Stimulated activated effector memory CD8-positive, alpha-beta T cell treated with anti-CD3 and anti-CD28 coated beads, Interleukin-12 subunit alpha, Interleukin-12 subunit beta, amount 100 ng/mL, for 72 hours (primary cell): ENCODE results near the gene GRIA4.

Source experiments
- ATAC-seq: fragments of 150-1000 bp; cut with Tn5 transposase; 2 replicates; pipeline ENCODE4 v1.10.0; 2021
- DNase-seq, 2 donors: peaks; one replicate each; pipeline ENCODE4 v3.0.0; 2021 to 2022; ENCODE audit warnings: low spot score in 2 of 2
- H3K27ac Mint-ChIP-seq: one replicate; pipeline ENCODE4 v1.8.0; 2022; ENCODE audit warnings: mild to moderate bottlenecking, mixed read lengths
- H3K36me3 Mint-ChIP-seq: one replicate; pipeline ENCODE4 v1.8.0; 2022; ENCODE audit warnings: mild to moderate bottlenecking, mixed read lengths
- H3K4me1 Mint-ChIP-seq: one replicate; pipeline ENCODE4 v1.8.0; 2022; ENCODE audit warnings: mixed read lengths
- H3K4me3 Mint-ChIP-seq: one replicate; pipeline ENCODE4 v1.8.0; 2022; ENCODE audit warnings: mild to moderate bottlenecking, mixed read lengths
- H3K9me3 Mint-ChIP-seq: one replicate; pipeline ENCODE4 v1.8.0; 2022; ENCODE audit warnings: mixed read lengths

Gene GRIA4

DNA sequence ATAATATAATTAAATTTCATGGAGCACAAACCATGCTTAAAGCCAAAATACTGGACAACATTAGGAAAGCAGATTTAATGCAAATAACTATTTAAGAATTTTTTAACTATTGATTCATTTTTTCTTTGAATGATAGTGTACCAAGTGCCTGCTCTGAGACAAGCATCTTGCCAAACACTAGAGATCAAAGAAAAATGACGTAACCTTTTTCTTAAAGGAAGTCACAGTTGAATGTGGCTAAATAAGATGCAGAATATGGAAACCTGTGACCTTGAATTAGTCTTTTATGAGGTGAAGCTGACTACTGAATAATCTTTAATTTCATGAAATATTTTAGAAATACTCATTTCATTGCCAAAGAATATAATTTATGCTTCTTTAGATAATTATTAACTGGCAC is 308.2 kb downstream of the GRIA4 start:
- Mint-ChIP-seq H3K27ac (no peak overlapping the region), H3K4me1 (no peaks in the 10 kb centered on the region), H3K4me3 (no peak overlapping the region), H3K9me3 (no peaks in the 10 kb centered on the region), H3K36me3 (no peaks in the 10 kb centered on the region)
- no peak for DNase-seq
- no peak for ATAC-seq

DNA sequence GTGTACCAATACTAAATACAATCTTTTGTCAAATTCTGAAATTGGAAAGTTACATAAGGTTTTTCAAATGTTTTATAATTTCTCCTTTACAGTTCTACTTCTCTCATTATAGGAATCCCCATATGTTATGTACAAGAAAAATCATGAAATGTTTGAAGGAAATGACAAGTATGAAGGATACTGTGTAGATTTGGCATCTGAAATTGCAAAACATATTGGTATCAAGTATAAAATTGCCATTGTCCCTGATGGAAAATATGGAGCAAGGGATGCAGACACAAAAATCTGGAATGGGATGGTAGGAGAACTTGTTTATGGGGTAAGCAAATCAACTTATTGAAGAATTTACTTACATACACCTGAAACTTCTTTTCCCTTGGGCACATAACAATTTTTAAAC is 308.7 kb downstream of the GRIA4 start:
- Mint-ChIP-seq H3K9me3 (no peaks in the 10 kb centered on the region), H3K4me1 (no peaks in the 10 kb centered on the region), H3K27ac (no peak overlapping the region), H3K36me3 (no peaks in the 10 kb centered on the region), H3K4me3 (no peak overlapping the region)
- ATAC-seq, result no peak
- DNase-seq, result no peak

DNA sequence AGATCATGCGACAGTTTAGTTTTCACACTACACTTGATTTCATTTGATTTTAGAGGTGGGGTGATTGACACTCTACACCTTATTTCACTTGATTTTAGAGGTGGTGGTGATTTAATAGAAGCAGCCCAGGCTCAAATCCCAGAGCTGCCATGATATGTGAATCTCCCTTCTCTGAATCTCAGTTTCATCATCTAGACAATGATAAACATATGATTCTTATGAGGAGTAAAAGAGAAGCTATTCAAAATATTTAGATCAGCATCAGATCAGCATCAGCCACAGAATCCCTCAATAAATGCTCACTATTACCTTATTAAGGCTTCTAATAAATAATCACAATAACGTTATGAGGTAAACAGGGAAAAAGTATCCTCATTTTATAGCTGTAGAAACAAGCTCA is 313.4 kb downstream of the GRIA4 start:
- Mint-ChIP-seq H3K4me1 (no peaks in the 10 kb centered on the region), H3K4me3 (no peak overlapping the region), H3K27ac (no peak overlapping the region), H3K36me3 (no peaks in the 10 kb centered on the region), H3K9me3 (no peaks in the 10 kb centered on the region)
- DNase-seq, result no peak
- ATAC-seq, result no peak

DNA sequence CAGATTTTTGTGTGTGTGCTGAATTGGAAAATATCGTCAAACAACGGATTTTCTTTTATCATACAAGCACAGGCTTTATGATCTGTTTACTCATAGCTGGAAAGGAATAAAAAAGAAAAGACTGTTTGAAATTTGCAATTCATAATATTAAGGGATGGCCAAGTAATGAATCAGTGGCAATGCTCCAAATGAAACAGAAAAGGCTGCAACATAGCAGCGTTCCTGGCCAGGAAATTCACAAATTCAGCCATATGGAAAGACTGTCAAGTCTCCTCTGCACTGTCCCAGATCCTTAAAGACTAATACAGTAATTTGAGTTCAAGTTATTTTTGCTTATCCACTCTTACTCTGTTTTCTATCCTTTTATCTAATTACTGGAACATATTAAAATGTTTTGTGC is 313.9 kb downstream of the GRIA4 start:
- H3K36me3 Mint-ChIP-seq, result no peaks in the 10 kb centered on the region
- H3K4me3 Mint-ChIP-seq, result no peak overlapping the region
- H3K27ac Mint-ChIP-seq, result no peak overlapping the region
- DNase-seq (no peak), ATAC-seq (no peak)
- H3K4me1 Mint-ChIP-seq, result no peaks in the 10 kb centered on the region
- no peaks in the 10 kb centered on the region for H3K9me3 Mint-ChIP-seq

DNA sequence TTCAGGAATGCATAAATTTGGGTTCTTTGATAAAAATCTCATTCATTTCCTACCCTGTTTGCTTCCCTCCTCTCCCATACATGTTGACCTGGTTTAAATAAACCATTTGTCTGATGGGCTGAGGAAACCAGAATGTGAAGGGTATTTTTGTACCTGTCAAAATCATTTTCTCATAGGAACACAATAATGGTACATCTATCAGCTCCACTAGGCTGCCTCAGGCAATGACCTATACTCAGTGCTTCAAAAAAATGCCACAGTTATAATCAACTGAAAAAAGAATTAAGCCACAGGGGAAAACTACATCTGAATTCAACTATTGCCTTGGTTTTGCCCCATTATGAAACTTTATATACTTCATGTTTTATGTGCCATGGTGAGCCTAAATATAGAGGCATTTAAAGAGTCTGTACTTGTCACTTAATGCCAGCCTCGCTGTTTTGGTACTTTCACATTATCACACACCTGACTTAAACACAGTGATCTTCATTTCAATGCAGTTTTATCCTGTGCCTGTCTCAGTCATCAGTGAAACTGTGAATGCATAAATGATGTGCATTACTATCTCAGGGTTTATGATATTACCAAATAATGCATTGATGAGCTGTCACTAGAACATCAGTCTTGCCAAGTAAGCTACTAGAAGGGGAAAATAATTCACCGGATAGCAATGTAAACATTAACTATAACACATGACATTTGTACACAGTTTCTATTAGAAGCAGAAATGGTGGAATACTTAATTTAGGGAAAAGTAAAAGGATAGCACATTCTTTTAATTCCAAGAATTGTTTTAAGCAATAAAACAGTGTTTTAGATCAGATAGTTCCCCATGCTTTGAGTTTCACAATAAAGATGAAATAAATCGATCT is 319.4 kb downstream of the GRIA4 start:
- ATAC-seq, result no peak
- no peaks in the 10 kb centered on the region for H3K36me3 Mint-ChIP-seq
- no peak overlapping the region for H3K27ac Mint-ChIP-seq
- no peak overlapping the region for H3K4me3 Mint-ChIP-seq
- H3K4me1 Mint-ChIP-seq, result no peaks in the 10 kb centered on the region
- DNase-seq, result no peak
- H3K9me3 Mint-ChIP-seq, result no peaks in the 10 kb centered on the region

DNA sequence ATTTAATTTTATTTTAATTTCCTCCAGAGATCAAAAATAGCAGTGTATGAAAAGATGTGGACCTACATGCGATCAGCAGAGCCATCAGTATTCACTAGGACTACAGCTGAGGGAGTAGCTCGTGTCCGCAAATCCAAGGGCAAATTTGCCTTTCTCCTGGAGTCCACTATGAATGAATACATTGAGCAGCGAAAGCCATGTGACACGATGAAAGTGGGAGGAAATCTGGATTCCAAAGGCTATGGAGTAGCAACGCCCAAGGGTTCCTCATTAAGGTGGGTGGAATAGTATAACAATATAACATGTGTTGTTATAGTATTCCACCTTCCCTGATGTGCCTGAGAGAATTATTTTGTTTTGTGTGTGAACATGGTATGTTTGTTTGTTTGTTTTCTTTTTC is 323.8 kb downstream of the GRIA4 start:
- no peak overlapping the region for H3K4me3 Mint-ChIP-seq
- no peaks in the 10 kb centered on the region for H3K4me1 Mint-ChIP-seq
- H3K36me3 Mint-ChIP-seq, result no peaks in the 10 kb centered on the region
- DNase-seq (no peak), ATAC-seq (no peak)
- no peaks in the 10 kb centered on the region for H3K9me3 Mint-ChIP-seq
- no peak overlapping the region for H3K27ac Mint-ChIP-seq

DNA sequence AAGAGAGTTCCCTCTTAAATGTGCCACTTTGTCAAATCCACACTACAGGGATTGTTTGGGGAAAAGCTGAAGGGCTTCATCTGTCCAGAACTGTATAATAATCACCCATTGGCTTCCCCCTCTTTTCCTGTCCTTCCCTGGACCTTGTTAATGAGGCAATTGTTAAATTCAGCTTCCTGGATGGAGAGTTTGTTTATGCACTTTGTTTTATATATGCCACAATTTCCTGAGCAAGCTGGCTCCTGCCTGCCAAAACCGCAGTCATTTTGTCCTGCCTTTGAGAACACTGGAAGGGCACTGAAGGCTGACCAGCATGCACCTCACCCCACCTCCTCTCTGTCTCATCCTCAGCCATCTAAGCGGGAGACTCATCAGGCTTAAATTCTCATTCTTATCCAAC is 325.9 kb downstream of the GRIA4 start:
- H3K4me3 Mint-ChIP-seq, result no peak overlapping the region
- H3K27ac Mint-ChIP-seq, result no peak overlapping the region
- H3K4me1 Mint-ChIP-seq, result no peaks in the 10 kb centered on the region
- no peak for DNase-seq
- H3K36me3 Mint-ChIP-seq, result no peaks in the 10 kb centered on the region
- no peak for ATAC-seq
- no peaks in the 10 kb centered on the region for H3K9me3 Mint-ChIP-seq

DNA sequence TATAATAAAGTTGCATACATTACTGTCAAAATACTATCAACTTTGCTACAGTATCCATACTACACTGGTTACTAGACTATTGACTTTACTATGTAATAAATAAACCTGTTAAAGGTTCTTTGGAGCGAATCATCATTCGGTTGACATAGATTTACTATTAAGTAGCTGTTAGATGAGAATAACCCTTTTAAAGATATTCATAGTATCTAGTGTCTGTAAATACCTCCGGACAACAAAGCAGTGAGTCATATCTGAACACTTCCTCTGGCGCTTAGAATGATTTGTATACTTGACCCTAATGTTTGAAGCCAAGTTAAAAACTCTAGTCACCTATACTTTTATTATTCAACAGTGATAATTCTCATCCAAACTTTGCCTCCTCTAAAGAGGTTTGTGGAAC is 327.5 kb downstream of the GRIA4 start:
- ATAC-seq, result no peak
- Mint-ChIP-seq H3K4me1 (no peaks in the 10 kb centered on the region), H3K27ac (no peak overlapping the region), H3K4me3 (no peak overlapping the region), H3K9me3 (no peaks in the 10 kb centered on the region), H3K36me3 (no peaks in the 10 kb centered on the region)
- DNase-seq, result no peak

DNA sequence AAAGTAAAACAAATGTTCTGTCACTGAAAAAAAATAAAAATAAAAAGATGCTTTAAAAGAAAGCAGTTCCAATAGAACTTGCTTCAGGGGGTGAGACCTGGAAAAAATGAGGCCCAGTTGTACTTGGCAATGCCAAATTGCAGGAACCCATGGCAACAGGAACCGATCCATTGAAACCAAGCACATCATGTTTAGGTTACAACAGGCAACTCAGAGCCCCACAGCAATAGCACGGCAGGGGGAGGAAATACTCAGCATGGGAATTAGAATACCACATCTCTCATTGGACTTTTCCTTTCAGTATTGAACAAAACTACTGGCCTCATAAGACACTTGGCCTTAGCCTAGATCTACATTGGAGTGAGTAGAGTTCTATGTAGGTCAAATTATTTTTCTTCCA is 327.9 kb downstream of the GRIA4 start:
- no peaks in the 10 kb centered on the region for H3K9me3 Mint-ChIP-seq
- no peaks in the 10 kb centered on the region for H3K36me3 Mint-ChIP-seq
- H3K4me1 Mint-ChIP-seq, result no peaks in the 10 kb centered on the region
- no peak for ATAC-seq
- H3K27ac Mint-ChIP-seq, result no peak overlapping the region
- no peak for DNase-seq
- H3K4me3 Mint-ChIP-seq, result no peak overlapping the region

DNA sequence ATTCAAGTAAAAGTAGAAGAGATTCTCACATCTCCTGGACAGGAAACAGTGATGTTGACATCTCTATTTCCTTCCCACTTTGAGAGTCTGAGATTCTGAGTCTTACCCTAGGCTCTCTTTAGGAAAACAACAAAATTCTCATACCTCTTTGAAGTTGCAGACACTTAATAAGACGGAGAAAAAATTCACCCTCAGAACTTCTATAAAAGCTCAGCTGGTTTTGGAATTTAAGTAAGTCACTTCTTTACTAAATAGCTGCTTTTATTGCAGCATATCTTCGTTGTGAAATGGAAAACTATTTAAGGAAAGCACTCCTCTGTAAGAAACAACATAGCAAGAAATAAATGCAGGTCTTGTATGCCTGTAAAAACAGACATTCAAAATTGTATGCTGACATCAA is 333.0 kb downstream of the GRIA4 start:
- no peak for ATAC-seq
- H3K4me1 Mint-ChIP-seq, result no peaks in the 10 kb centered on the region

DNA sequence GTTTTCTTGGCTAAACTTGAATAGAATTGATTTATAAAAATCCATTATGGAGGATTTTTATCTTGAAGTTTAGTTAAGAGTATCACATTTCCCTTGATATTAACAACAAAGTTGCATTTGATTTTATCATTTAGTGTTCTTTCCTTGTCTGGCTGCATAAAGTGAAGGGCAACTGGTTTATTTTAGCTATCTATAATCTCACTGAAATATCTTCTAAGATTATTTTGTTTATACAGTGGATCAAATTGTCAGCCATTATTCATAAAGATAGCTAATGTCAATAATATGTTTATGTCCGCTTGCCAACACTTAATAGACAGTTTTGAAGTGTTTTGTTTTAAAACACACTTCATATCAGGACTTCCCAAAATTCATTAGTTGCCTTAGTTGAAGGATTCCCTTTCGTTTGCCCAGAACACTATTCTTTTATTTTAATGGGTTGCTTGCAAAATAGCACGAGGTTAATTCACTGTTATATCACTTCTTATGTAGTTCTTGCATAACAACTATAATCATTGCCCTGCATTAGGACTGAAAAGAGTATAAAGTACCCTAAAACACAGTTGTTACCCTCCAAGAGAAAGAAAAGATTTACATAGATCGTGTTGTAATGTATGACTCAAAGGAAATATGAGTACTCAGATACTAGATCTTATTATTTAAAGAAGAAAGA is 339.2 kb downstream of the GRIA4 start:
- no peak for DNase-seq
- no peaks in the 10 kb centered on the region for H3K36me3 Mint-ChIP-seq
- no peak overlapping the region for H3K4me3 Mint-ChIP-seq
- H3K27ac Mint-ChIP-seq, result no peak overlapping the region
- no peaks in the 10 kb centered on the region for H3K4me1 Mint-ChIP-seq
- no peaks in the 10 kb centered on the region for H3K9me3 Mint-ChIP-seq
- ATAC-seq, result no peak

More for the DNA sequence above, 333.0 kb downstream of the GRIA4 start:
- Mint-ChIP-seq H3K4me3 (no peak overlapping the region), H3K9me3 (no peaks in the 10 kb centered on the region), H3K27ac (no peak overlapping the region), H3K36me3 (no peaks in the 10 kb centered on the region)
- no peak for DNase-seq

DNA sequence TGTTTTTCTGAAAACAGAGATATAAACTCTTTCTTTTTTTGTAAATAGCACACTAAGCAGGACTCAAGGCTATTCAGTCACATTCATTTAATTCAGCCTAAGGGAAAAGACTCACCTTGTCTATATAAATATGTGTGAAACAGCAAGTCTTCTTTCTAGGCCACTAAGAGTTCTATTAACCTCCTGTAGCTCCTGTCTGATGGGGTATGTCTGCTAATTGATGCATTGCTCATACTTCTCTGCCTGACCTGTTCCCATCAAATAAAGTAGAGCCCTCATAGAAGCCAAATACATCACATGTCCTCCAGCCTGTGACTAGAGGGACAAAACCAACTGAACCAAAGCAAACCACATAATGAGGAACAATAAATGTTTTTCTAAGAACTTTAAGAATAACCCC is 344.0 kb downstream of the GRIA4 start:
- Mint-ChIP-seq H3K9me3 (peaks cover 2% of the 10 kb centered on the region), H3K27ac (no peak overlapping the region), H3K4me1 (no peaks in the 10 kb centered on the region), H3K36me3 (no peaks in the 10 kb centered on the region), H3K4me3 (no peak overlapping the region)
- no peak for ATAC-seq
- DNase-seq, result no peak

DNA sequence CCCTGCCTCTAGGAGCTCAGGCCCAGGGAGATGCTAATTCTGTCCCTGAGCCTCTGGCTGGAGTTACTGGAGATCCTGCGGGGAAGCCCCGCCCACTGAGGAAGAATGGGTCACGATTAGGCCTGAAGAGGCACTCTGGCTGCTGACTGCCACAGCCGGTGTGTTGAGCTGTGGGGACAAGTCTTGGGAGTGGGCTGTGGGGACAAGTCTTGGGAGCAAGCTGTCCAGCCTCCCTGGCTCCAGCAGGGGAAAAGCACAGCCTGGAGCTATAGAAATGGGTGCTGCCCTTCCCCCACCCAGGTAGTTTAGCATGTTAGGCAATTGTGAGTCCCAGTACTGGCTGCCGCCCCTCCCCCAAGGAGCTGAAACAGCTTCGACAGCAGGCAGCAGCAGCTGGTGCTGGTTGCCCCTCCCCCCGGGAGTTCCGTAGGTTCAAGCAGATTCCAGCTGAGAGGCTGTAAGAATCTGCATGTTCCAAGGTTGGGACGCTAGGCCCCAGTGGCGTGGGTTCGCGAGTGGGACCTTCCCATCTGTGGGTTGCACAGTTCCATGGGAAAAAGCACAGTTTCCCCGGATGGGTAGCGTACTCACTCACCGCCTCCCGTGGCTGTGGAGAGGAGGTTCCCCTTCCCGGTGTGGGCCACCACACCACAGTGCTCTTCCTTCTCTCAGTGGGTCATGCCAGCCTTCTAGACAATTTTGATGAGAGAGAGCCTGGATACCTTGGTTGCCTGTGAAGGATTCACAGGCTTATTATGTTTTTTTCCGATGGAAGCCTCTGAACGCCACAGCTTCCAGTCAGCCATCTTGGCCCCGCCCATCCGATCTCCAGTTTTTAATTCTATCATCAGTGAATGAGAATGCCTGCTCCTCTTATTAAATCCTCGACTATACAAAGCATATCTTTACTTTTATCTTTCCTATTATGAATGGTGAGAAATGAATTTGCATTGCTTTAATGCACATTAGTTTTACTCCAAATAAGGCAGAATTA is 350.7 kb downstream of the GRIA4 start:
- H3K36me3 Mint-ChIP-seq, result no peaks in the 10 kb centered on the region
- no peak for DNase-seq
- no peak for ATAC-seq
- H3K4me3 Mint-ChIP-seq, result no peak overlapping the region
- H3K4me1 Mint-ChIP-seq, result no peaks in the 10 kb centered on the region
- peaks cover 9% of the 10 kb centered on the region for H3K9me3 Mint-ChIP-seq
- no peak overlapping the region for H3K27ac Mint-ChIP-seq

DNA sequence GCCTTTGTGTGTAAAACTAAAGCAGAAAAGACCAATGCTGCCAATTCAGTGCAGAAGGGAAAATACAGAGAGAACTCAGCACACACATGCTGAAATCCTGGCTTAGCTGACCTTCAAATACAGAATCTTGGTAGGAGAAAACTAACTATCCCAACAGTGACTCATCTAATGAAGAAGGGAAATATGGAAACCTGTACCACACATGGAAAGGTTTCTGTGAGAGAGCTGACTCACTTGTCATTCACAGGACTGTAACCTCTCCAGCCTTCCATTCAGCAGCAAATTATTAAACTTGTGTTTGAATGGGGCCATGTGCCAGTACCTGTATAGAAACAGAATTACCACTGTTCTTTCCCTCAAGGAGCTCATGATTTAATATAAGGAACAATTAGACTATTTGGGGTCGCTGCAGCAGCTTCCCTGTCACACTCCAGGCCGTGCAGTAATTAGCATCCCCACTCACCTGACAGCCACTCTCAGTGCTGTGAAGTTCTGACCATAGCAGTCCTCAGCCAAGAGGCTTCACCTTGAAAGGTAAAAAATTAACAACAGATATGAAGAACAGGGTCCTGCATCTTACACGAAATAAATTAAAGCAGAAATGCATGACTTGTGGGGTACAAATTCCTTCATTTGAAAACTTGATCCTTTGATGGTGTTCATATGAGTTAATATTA is 358.3 kb downstream of the GRIA4 start:
- DNase-seq (no peak), ATAC-seq (no peak)
- no peaks in the 10 kb centered on the region for H3K9me3 Mint-ChIP-seq
- no peak overlapping the region for H3K4me3 Mint-ChIP-seq
- H3K4me1 Mint-ChIP-seq, result no peaks in the 10 kb centered on the region
- H3K27ac Mint-ChIP-seq, result no peak overlapping the region
- no peaks in the 10 kb centered on the region for H3K36me3 Mint-ChIP-seq

DNA sequence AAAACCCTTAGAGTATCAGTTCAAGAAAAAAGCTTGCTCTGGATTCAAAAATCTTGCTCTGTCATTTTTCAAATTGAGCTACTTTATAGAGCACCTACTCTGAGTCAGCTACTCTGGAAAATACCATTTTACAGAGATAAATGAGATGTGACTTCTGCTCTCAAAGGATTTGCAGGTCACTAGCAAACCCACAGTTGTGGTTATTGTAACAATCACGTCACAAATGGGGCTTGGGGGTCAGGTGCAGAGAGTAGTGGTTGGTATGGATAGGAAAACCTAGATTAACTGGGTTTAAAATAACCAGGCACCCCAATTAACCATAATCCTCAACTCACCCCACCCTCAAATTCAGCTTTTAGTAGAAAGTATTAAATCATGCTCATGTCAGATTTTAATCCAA is 359.9 kb downstream of the GRIA4 start:
- DNase-seq, result no peak
- no peaks in the 10 kb centered on the region for H3K36me3 Mint-ChIP-seq
- H3K27ac Mint-ChIP-seq, result no peak overlapping the region
- ATAC-seq, result no peak
- no peak overlapping the region for H3K4me3 Mint-ChIP-seq
- no peaks in the 10 kb centered on the region for H3K9me3 Mint-ChIP-seq
- H3K4me1 Mint-ChIP-seq, result no peaks in the 10 kb centered on the region
